ENCODE results near the gene HPS5.

- no peak for TF ChIP-seq MLLT10 (CRISPR knock-in tag; IDR thresholded peaks at IDR 0.05)
- no peak for TF ChIP-seq FOSL1 (CRISPR knock-in tag; IDR thresholded peaks at IDR 0.05; ENCODE audit: borderline replicate concordance)
- no peak for TF ChIP-seq SIN3A (IDR thresholded peaks at IDR 0.05; ENCODE audit: borderline replicate concordance, low read depth, low read length)
- no peak for TF ChIP-seq BRD4 (CRISPR knock-in tag; IDR thresholded peaks at IDR 0.05)
- no peak for TF ChIP-seq ZMYM2 (CRISPR knock-in tag; IDR thresholded peaks at IDR 0.05)
- no peak for TF ChIP-seq RELA (CRISPR knock-in tag; IDR thresholded peaks at IDR 0.05)
- no peak for TF ChIP-seq ZBTB34 (CRISPR knock-in tag; IDR thresholded peaks at IDR 0.05)
Observed at GRCh38 chr11:18369398-18369797, 47.5 kb upstream of the HPS5 start.
